ENCODE data around the gene NES. TPM values are rescaled to one million over a fixed set of nuclear protein-coding genes. Genes with fewer than 3 reads are reported as not detected.
A peak's percentile ranks its signal among the peaks of the same experiment; 100 is the strongest.

Gene NES
- total RNA-seq, 1 experiment from 2014 or later = 483 TPM

DNA sequence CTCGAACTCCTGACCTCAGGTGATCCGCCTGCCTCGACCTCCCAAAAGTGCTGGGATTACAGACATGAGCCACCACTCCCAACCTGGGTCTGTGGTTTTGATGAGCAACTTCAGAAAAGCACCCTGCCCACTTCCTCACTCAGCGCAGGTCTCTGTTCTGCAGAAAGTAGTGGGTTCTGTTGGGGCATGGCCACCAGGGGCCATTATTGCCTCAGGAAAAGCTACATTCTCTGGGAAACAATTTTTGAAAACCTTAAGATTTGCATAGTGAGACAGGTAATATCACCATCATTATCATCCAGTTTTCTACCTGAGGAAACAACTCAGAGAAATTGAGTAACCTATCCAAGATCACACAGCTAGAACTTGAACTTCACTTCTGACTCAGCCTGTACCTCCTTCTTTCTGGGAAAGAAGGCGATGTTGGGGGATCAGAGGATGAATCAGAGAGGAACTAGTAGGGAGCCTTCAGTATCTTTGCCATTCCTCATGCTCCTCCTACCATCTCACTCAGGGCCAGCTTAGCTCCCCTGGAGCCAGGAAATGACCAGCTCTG, 7.1 kb upstream of the NES start:
- peak; percentile 70 for DNase-seq (ENCODE audit: low read depth)

- DNase-seq (ENCODE audit: low read depth) = no peak
Measured at GRCh38 chr1:156682166-156682890, 5.1 kb upstream of the NES start.

DNA sequence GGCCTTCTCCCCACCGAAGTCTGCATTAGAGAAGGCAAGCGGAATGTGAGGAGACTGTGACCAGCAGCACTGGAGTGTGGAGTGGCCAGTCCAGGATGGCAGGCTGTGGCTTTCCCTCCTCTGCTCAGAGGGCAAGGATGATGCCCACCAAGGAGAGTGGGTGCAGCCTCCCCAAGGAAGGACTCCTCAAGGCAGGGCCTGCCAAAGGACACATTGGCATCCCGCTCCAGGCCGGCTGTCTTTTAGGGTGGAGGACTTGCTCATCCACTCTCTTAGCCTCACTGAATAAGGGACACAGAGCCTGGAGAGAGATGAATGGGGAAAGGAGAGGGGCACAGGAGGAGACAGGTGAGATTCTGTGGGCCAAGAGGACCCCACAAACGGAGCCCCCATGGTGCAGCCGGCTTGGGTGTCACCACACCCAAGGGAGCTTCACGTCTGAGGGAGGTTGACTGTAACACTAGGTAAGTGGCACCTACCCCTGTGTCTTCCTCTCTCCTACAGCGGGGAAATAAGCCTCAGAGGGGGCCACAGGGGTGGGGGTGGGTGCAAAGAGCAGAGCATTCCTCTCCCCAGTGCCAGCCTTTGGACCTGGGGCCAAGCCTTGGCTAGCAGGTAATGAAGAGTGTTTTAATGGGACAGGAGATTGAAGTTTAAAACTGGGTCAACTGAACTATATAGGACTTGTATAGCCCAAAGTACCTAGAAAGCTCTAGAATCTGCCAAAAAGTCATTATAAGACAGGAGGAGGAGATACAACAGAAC, 4.2 kb upstream of the NES start:
- DNase-seq (ENCODE audit: low read depth) = no peak

GRCh38 chr1:156680056-156680455, 2.8 kb upstream of the NES start:
- no peak for DNase-seq (ENCODE audit: low read depth)

- DNase-seq (ENCODE audit: low read depth) = peak; percentile 85
Measured at GRCh38 chr1:156677616-156678596, 699 bp upstream of the NES start.

DNA sequence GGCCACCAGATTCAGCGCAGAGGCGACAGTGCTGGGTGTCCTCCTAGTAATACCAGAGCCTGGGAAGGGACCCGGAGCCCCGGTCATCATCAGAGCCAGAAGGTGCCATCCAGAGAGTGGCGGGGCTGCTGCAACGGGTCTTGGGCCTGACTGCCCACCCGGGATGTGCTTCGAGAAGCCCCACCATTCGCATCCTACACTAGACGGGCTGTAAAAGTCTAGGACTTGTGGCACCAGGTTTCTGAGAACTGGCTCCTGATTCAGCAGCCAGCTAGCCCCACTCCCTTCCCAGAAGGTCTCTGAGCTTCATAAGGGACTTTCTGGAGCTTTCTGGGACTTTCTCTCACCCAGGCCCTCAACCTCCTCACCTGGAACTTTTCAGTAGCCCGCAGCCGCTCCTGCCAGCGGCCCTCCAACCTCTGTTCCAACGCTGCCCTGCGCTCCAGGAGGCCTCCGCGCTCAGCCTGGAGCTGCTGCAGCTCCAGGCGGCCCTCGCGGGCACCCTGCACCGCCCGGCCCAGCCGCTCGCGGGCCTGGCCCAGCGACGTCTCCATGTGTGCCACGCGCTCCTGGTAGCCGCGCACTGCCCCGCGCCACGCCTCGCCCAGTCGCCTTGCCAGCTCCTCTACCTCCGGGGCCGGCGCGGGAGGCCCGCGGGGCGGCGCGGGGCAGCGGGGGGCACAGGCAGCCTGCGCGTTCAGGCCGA, 940 bp downstream of the NES start:
- no peak for DNase-seq (ENCODE audit: low read depth)

DNA sequence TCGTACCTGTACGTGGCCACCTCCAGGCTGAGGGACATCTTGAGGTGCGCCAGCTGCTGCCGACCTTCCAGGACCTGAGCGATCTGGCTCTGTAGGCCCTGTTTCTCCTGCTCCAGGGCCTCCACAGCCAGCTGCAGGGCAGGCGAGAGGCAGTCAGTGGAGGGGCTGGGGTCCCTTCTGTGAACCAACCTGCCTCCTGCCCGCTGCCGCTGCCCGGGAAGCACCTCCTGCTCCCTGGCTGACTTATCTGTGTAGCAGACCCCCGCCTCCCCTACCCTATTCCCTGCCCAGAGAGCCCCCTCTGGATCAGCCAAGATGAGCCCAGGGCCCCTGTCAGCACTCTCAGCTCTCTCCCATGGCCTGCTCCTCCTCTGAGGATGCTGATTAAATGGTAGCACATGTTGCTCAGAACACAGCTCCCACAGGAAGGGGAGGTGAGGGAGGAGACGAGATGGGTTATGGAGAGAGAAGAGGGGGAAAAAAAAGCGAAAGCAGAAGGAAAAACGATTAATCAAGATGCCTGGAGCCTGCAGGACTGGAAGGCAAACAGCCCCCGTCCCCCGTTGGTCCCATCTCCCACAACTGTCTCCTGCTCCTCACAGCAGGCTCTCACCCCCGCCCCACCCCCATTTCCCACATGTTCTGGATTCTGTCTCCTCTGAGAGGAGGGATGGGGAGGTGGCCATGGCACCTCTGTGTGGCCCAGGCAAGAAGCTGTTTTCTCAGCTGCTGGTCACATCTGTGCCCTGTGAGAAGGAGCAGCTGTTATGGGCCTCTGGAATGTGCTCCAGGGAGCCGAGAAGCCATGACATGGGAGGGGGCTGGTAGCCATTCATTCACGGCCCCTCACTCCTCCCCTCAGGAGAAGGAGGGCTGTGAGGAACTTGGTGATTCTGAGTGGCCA, 1.7 kb downstream of the NES start:
- DNase-seq (ENCODE audit: low read depth) = peak; percentile 93

DNA sequence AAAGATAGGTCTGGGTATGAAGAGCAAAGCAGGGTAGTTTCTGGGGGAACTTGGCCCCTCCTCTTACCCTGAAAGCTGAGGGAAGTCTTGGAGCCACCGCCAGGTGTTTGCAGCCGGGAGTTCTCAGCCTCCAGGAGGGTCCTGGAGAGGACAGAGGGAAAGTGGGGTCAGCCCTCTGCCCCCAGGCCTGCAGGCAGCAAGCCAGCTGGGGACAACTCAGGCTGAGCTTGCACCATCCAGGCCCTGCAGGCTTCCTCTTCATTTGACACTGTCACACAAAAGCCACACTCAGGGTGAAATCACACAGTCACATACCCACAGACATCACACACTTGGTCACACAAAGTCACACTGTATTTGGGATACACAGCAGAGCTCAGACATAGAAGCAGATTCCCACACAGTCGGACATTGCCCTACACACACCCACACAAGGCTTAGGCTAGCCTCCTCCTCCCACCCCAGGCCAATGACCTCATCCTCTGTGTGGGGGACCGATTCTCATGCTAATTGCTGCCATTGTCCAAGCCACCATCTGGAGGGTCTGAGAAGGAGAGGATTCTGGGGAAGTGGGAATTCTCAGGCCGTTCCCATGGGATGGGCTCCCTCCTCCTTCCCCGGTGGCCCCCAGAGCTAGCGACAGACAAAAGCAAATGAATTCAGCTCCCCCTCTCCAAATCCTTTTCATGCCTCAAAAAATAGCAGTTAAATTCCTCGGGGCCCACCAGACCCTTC, 3.7 kb downstream of the NES start:
- no peak for DNase-seq (ENCODE audit: low read depth)

GRCh38 chr1:156671804-156672203, 5.4 kb downstream of the NES start:
- DNase-seq (ENCODE audit: low read depth) = no peak

DNA sequence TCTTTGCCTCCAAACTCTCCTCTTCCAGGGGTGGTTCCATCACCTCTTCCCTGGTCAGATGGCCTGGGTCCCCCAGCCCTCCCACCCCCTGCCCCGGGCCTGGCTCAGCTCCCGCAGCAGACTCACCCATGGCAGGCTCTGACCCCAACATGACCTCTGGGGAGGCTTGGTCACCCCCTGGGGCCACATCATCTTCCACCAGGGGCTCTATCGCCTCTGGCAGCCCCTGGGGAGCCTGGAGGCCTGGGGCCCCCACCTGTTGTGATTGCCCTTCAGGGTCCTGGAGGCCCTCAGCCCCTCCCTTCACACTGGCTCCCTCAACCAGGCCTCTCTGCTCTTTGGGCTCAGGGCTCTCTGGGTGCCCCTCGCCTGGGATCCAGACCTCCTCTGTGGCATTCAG, 6.4 kb downstream of the NES start:
- no peak for DNase-seq (ENCODE audit: low read depth)

GRCh38 chr1:156670359-156670758, 6.8 kb downstream of the NES start:
- no peak for DNase-seq (ENCODE audit: low read depth)

DNA sequence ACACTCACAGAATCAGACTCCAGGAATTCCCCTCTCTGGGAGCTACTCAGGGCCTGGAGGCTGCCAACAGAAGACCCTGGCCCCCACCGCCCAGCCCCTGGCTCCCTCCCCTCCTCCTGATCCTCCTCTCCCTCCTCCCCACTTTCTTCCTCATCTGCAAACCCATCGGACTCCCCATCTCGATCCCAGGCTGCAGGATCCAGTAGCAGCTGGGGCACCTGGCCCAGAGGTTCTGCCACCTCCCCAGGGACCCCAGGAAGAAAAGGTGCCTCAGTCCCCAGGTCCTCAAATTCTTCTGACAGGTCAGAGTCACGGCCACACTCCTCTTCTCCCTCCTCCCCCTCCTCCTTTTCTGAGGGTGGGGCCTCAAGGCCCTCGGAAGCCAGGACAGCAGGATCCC, 7.4 kb downstream of the NES start:
- no peak for DNase-seq (ENCODE audit: low read depth)

- no peak for DNase-seq (ENCODE audit: low read depth)
Measured at GRCh38 chr1:156668801-156669637, 8.2 kb downstream of the NES start.

DNA sequence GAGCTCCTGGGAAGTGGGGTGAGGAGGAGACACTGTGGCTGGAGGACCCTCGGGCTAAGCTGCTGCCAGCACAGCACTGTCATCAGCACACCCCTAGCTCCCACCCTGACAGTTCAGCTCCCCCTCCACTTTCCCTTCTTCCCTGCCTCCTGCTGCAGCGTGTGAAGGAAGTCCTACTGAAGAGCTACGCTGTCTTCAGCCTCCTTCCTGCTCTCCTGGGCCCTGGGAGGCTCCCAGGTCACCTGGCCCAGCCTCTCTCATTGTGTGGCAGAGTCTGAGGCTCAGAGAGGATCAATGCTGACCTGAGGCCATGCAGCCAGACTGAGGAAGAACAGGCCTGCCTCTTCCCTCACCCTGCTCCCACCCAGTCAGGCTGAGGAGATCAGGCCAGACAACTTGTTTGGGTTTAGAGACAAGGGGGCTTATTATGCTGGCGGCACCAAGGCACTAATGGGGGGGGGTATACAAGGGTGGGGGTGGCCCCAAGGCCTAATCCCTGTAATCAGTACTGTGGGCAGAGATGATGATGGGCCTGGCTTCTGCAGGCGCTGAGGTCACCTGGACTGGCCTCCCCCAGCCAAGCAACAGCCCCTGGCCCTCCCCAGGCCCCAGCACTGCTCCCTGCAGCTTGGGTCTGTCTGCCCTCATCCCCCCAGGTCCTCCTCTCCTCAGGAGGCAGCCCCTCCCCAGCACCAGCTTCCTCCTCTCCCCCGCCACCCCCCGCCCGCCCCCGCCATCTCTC, 9.1 kb downstream of the NES start:
- no peak for DNase-seq (ENCODE audit: low read depth)

GRCh38 chr1:156667610-156667967, 9.6 kb downstream of the NES start:
- DNase-seq (ENCODE audit: low read depth) = peak; percentile 37

DNA sequence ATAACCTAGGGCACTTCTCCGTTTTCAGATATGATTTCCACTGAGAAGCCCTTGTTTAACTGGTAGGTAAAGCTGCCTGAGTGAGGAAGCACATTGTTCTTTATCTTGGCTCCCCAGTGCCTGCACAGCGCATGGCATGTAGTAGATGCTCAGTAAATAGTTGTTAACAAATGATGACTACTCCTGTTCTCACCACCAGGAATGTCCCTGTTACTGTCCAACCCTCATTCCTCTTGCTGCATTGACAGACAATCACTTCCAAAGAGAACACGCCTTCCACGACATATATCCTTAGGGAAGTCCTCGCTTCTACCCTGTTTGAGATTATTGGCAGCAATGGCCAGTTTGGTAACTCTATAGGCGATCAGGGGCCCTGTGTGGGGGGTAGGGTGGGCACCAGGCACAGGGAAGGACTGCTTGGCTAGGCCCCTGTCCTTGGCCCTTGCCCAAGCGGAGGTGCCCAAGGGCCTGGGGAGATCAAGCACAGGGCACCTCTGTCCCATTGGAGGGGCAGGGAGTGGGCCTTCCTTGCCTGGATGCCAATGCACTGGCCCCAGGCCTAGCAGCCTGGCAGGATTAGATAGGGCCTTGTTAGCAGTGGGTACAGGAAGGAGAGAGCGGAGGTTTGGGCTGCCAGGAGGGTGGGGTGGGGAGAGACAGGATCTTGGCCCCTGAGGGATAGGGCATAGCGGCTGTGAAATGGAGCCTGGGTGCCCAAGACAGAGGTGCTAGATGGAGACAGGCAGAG, 10.2 kb downstream of the NES start:
- DNase-seq (ENCODE audit: low read depth) = peak; percentile 68

DNA sequence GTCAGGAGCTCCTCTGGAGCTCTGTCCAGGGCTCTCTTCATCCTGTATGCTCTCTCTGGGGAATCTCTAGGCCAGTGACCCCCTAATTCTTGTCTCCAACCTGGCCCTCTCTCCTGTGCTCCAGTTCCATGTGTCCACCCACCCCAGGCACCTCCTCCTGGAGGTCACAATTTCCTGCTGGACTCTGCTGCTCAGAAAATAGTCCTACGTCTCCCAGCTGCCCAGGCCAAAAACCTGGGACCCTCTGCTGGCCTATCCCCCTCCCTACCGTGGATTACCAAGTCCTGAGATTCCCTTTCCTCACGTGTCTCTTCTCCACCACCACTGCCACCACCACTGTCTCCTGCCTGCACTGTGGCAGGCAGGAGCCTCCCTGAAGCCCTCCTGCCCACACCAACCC, 11.7 kb downstream of the NES start:
- DNase-seq (ENCODE audit: low read depth) = no peak

Data from LHCN-M2 (cell line).